AG10803 (cell line): ENCODE measurements around the gene AXIN2.

Source experiments
- DNase-seq: peaks from one replicate; pipeline ENCODE4 v3.0.0; 2010; ENCODE audit warnings: low read depth
- H3K4me3 ChIP-seq: 2 replicates; pipeline ENCODE4 v1.5.1; 2011; ENCODE audit warnings: mild to moderate bottlenecking, low read length, control low read depth
- TF ChIP-seq, protein P1 (sequence below): conservative IDR thresholded peaks from 2 replicates; pipeline ENCODE4 v1.5.1; 2011; ENCODE audit warnings: mild to moderate bottlenecking, low read length, control low read depth, inconsistent platforms

The AXIN2 gene

DNA sequence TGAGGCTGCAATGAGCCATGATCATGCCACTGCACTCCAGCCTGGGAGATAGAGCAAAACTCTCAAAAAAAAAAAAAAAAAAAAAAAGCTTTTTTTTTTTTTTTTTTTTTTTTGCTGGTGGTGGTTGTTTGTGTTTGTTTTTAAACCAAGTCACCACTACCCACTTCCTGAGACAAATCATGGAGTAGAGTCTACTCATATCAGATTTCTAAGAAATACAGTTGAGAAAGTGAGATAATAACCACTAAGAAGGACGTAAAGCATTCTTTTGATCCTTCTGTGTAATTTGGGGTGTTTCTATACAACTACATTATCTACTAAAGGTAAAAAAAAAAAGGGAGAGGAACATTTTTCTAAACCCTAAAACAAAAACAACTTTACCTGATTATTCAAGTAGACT is 38.0 kb downstream of the AXIN2 start:
- TF ChIP-seq, protein P1, sequence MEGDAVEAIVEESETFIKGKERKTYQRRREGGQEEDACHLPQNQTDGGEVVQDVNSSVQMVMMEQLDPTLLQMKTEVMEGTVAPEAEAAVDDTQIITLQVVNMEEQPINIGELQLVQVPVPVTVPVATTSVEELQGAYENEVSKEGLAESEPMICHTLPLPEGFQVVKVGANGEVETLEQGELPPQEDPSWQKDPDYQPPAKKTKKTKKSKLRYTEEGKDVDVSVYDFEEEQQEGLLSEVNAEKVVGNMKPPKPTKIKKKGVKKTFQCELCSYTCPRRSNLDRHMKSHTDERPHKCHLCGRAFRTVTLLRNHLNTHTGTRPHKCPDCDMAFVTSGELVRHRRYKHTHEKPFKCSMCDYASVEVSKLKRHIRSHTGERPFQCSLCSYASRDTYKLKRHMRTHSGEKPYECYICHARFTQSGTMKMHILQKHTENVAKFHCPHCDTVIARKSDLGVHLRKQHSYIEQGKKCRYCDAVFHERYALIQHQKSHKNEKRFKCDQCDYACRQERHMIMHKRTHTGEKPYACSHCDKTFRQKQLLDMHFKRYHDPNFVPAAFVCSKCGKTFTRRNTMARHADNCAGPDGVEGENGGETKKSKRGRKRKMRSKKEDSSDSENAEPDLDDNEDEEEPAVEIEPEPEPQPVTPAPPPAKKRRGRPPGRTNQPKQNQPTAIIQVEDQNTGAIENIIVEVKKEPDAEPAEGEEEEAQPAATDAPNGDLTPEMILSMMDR = no peak
- no peak overlapping the region for H3K4me3 ChIP-seq
- no peak for DNase-seq

DNA sequence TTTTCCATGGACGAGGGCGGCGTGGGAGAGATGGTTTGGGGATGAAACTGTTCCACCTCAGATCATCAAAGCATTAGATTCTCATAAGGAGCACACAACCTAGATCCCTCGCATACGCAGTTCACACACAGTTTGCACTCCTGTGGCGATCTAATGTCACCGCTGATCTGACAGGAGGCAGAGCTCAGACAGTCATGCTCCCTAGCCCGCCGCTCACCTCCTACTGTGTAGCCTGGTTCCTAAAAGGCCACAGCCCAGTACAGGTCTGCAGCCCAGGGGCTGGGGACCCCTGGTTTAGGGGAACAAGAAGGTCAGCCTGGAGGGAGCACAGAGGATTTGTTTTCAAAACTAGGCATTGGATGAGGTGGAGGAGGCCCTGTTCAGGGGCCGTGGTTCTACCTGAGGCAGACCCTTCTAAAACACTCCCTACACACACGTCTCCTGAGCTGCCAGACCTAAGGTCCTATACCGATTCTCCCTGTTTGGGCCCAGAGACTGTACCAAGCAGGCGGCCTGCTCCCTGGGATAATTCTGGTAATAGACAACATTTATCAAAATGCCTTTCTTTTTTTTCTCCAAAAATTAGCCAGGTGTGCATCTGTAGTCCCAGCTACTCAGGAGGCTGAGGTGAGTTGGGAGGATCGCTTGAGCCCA is 38.6 kb downstream of the AXIN2 start:
- TF ChIP-seq, protein P1 = no peak
- no peak overlapping the region for H3K4me3 ChIP-seq
- DNase-seq = no peak

GRCh38 chr17:65519462-65519861 is 42.0 kb downstream of the AXIN2 start:
- peak; percentile 48 for DNase-seq
- H3K4me3 ChIP-seq = no peak overlapping the region
- TF ChIP-seq, protein P1 = no peak

- H3K4me3 ChIP-seq = no peak overlapping the region
- DNase-seq = peak; percentile 55
- TF ChIP-seq, protein P1 = no peak
Observed at GRCh38 chr17:65518256-65518655, 43.2 kb downstream of the AXIN2 start.

- no peak overlapping the region for H3K4me3 ChIP-seq
- DNase-seq = peak; percentile 88
- TF ChIP-seq, protein P1 = no peak
Observed at GRCh38 chr17:65515959-65516948, 45.2 kb downstream of the AXIN2 start.

DNA sequence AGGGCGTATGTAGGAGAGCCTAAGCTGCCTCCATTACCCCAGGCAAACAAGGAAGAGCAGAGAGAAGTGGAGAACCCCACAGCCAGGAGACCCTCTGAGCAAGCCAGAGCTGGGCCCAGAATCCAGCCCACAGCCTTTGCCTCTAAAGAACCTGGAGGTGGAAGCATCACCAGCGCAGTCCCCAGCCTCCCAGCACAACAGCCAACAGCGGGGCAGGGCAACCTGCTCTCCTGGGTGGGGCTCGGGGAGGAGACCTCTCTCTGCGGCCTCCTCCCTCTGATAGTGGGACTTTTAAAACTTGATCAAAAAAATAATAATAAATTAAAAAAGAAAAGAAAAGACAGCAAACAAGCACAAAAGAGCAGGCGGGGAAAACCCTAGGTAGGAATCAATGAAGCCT is 45.9 kb downstream of the AXIN2 start:
- DNase-seq = no peak
- no peak overlapping the region for H3K4me3 ChIP-seq
- TF ChIP-seq, protein P1 = no peak
